Esophagus (tissue), 2 donors: ENCODE measurements around the gene EYA3. TPM values are rescaled to one million over a fixed set of nuclear protein-coding genes. Genes with fewer than 3 reads are reported as not detected.

ENCODE experiments used
- H3K27ac ChIP-seq, 2 donors: one replicate each; pipeline ENCODE4 v1.5.1; 2013; ENCODE audit warnings: low read depth in 2 of 2, mild to moderate bottlenecking in 2 of 2, inconsistent platforms in 1 of 2, low read length in 1 of 2, moderate library complexity in 1 of 2
- H3K27me3 ChIP-seq, 2 donors: one replicate each; pipeline ENCODE4 v1.6.1; 2013; ENCODE audit warnings: low read length in 2 of 2, control low read depth in 1 of 2, mild to moderate bottlenecking in 1 of 2; ENCODE audit not compliant: insufficient read depth in 2 of 2, control insufficient read depth in 1 of 2
- H3K36me3 ChIP-seq, 2 donors: one replicate each; pipeline ENCODE4 v1.6.1; 2013; ENCODE audit warnings: low read length in 1 of 2; ENCODE audit not compliant: control insufficient read depth in 2 of 2, insufficient read depth in 2 of 2
- H3K4me1 ChIP-seq, 2 donors: one replicate each; pipeline ENCODE4 v1.6.1; 2013; ENCODE audit warnings: low read length in 1 of 2; ENCODE audit not compliant: control insufficient read depth in 2 of 2, insufficient read depth in 2 of 2
- H3K4me3 ChIP-seq, 2 donors: one replicate each; pipeline ENCODE4 v1.5.1; 2013; ENCODE audit warnings: low read length in 2 of 2, mild to moderate bottlenecking in 2 of 2, low read depth in 1 of 2, moderate library complexity in 1 of 2
- H3K9me3 ChIP-seq, 2 donors: one replicate each; pipeline ENCODE4 v1.6.1; 2013; ENCODE audit warnings: mild to moderate bottlenecking in 2 of 2, low read depth in 1 of 2, low read length in 1 of 2, moderate library complexity in 1 of 2; ENCODE audit not compliant: control insufficient read depth in 2 of 2, insufficient read depth in 1 of 2
- WGBS, 2 donors: extraction: QIAGEN DNeasy Blood & Tissue Kit; methylation state at CpG; one replicate each; pipeline ENCODE4 v1.1.7; 2013; 5-methylcytosine and 5-hydroxymethylcytosine counted together
- polyA plus RNA-seq, 2 donors: library from polyadenylated mRNA; stranded (reverse); fragments of 200-250 nt; gene quantifications; one replicate each; pipeline ENCODE4 v1.2.3, GENCODE V29; 2013
- donor health status: healthy with polysubstance abuse.
- donor health status: Bipolar disorder and iron deficiency.

The EYA3 gene
- polyA plus RNA-seq, 2 donors = 6.3 to 7.3 TPM

DNA sequence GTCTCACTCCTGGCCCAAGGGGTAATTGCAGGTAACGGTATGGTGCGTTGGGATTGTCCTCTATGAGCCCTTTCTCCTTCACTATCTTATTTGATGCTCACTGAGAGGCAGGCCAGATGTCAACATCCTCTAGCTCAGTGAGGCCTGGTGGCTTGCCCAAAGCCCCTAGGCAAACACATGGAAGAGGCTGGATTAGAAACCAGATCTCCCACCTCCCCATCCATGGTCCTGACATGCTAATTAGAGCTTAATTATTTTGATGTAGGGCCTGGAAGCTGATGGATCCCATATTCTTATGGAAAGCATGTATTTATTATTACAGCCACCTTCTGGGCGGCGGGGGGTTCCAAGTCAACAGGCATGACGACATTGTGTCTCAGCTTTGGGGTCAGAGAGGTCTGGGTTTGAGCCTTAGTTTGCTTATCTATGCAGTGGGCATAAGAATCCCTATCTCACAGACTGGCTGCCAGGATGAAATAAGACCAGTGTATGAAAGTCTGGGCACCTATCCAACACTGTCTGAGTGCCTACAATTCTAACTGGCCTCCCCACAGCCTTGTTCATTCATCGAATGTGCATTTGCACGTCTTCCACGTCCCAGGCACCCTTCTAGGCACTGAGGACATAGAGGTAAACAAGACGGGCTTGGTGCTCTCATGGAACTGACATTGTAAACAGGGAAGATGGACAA is 147.4 kb downstream of the EYA3 start:
- 91 to 92% methylated on average over 9 of the region's 9 CpGs for WGBS, 2 donors
- Histone ChIP-seq H3K36me3 (no peaks in the 10 kb centered on the region), H3K27ac (no peak overlapping the region), H3K4me3 (no peak overlapping the region), H3K4me1 (no peaks in the 10 kb centered on the region), H3K9me3 (no peaks in the 10 kb centered on the region), H3K27me3 (no peaks in the 10 kb centered on the region)

GRCh38 chr1:27940297-27940696 is 148.1 kb downstream of the EYA3 start:
- no peak overlapping the region for H3K27ac ChIP-seq
- 41 to 46% methylated on average over 6 of the region's 6 CpGs for WGBS, 2 donors
- H3K4me3 ChIP-seq = no peak overlapping the region
- H3K36me3 ChIP-seq = no peaks in the 10 kb centered on the region
- peaks cover 0 to 3% of the 10 kb centered on the region in 2 donors for H3K4me1 ChIP-seq
- no peaks in the 10 kb centered on the region for H3K27me3 ChIP-seq
- H3K9me3 ChIP-seq = no peaks in the 10 kb centered on the region

- 83% methylated on average over 4 of the region's 4 CpGs for WGBS, 2 donors
These were observed 149.9 kb downstream of the EYA3 start for GRCh38 chr1:27938488-27938887.

DNA sequence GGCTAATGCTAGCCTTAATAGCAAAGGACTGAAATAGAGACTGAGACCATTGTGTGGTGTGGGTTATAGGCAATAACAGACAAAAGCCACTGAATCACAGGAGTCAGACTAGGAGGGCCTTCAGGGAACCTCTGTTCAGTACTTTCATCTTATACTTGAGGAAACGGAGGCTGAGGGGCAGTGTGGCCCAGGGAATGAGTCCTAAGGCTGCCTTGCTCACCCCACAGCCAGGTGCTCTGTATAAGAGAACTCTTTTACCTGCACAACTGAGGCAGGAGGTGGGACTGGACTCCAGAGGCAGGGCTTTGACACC is 150.9 kb downstream of the EYA3 start:
- Histone ChIP-seq H3K36me3 (no peaks in the 10 kb centered on the region), H3K9me3 (no peaks in the 10 kb centered on the region), H3K27me3 (no peaks in the 10 kb centered on the region), H3K27ac (no peak overlapping the region), H3K4me1 (peaks cover 4 to 5% of the 10 kb centered on the region in 2 donors), H3K4me3 (no peak overlapping the region)
- 88 to 90% methylated on average over 1 of the region's 1 CpG for WGBS, 2 donors

More at GRCh38 chr1:27938488-27938887, 149.9 kb downstream of the EYA3 start:
- Histone ChIP-seq H3K27me3 (no peaks in the 10 kb centered on the region), H3K27ac (no peak overlapping the region), H3K4me3 (no peak overlapping the region), H3K4me1 (peaks cover 4 to 5% of the 10 kb centered on the region in 2 donors), H3K36me3 (no peaks in the 10 kb centered on the region), H3K9me3 (no peaks in the 10 kb centered on the region)

DNA sequence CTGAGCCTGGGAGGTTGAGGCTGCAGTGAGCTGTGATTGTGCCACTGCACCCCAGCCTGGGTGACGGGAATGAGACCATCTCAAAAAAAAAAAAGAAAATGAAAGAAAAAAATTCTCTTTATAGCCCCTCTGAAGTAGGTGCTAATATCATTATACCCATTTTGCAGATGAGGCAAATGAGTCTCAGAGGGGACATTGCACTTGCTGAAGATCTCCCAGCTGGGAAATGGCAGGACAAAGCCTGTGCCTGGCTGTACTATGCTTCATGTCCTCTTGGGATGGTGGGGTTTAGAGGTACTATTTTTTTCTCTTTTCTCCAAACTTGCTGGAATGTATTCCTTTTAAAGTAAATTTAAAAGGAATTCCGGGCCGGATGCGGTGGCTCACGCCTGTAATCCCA is 152.0 kb downstream of the EYA3 start:
- Histone ChIP-seq H3K27ac (no peak overlapping the region), H3K36me3 (no peaks in the 10 kb centered on the region), H3K9me3 (no peaks in the 10 kb centered on the region), H3K4me1 (peaks cover 4 to 5% of the 10 kb centered on the region in 2 donors), H3K4me3 (no peak overlapping the region), H3K27me3 (no peaks in the 10 kb centered on the region)
- 78 to 81% methylated on average over 5 of the region's 5 CpGs for WGBS, 2 donors

GRCh38 chr1:27935721-27936120 is 152.7 kb downstream of the EYA3 start:
- H3K27me3 ChIP-seq = no peaks in the 10 kb centered on the region
- peaks cover 4 to 5% of the 10 kb centered on the region in 2 donors for H3K4me1 ChIP-seq
- H3K27ac ChIP-seq = no peak overlapping the region
- H3K4me3 ChIP-seq = no peak overlapping the region
- 44 to 60% methylated on average over 8 of the region's 8 CpGs for WGBS, 2 donors
- no peaks in the 10 kb centered on the region for H3K36me3 ChIP-seq
- no peaks in the 10 kb centered on the region for H3K9me3 ChIP-seq

GRCh38 chr1:27934818-27935549 is 153.4 kb downstream of the EYA3 start, which contains the start of gene SMPDL3B:
Gene SMPDL3B (plus strand): TSS chr1:27935000. CDS start chr1:27935184, 184 bp downstream.
- Histone ChIP-seq H3K4me1 (peaks cover 4 to 5% of the 10 kb centered on the region in 2 donors), H3K4me3 (peak within 1 kb of the TSS; percentile 27 to 33), H3K27me3 (no peaks in the 10 kb centered on the region), H3K9me3 (no peaks in the 10 kb centered on the region), H3K36me3 (no peaks in the 10 kb centered on the region), H3K27ac (no peak within 1 kb of the TSS)
- WGBS, 2 donors = 3 to 6% methylated on average over 16 of the region's 16 CpGs

DNA sequence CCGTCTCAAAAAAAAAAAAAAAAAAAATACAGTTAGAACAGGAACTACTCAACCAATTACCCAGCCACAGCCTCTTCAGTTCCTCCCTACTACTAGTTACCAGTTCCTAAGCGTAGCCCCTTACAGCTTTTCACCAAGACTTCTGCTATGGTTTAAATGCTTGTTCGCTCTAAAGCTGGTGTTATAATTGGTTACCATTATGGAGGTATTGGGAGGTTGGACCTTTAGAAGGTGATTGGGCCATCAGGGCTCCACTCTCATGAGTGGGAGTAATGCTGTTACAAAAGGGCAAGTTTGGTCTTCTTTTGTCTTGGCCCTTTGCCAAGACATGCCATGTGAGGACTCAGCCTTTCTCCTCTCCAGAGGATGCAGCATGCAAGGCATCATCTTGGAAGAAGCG is 156.7 kb downstream of the EYA3 start:
- H3K4me1 ChIP-seq = peaks cover 4 to 5% of the 10 kb centered on the region in 2 donors
- H3K4me3 ChIP-seq = no peak overlapping the region
- WGBS, 2 donors = 83% methylated on average over 3 to 4 of the region's 4 CpGs
- no peaks in the 10 kb centered on the region for H3K27me3 ChIP-seq
- H3K9me3 ChIP-seq = no peaks in the 10 kb centered on the region
- no peaks in the 10 kb centered on the region for H3K36me3 ChIP-seq
- no peak overlapping the region for H3K27ac ChIP-seq

GRCh38 chr1:27931184-27931583 is 157.2 kb downstream of the EYA3 start:
- no peak overlapping the region for H3K27ac ChIP-seq
- no peaks in the 10 kb centered on the region for H3K9me3 ChIP-seq
- 83 to 87% methylated on average over 6 of the region's 6 CpGs for WGBS, 2 donors
- peaks cover 4 to 5% of the 10 kb centered on the region in 2 donors for H3K4me1 ChIP-seq
- no peak overlapping the region for H3K4me3 ChIP-seq
- H3K36me3 ChIP-seq = no peaks in the 10 kb centered on the region
- no peaks in the 10 kb centered on the region for H3K27me3 ChIP-seq
